CMK (cell line): Measurements from ENCODE around the gene STK11.

Experiments used
- DNase-seq: peaks from one replicate; pipeline ENCODE4 v3.0.0-alpha.2; 2010; ENCODE audit warnings: low read depth

Gene STK11, protein sequence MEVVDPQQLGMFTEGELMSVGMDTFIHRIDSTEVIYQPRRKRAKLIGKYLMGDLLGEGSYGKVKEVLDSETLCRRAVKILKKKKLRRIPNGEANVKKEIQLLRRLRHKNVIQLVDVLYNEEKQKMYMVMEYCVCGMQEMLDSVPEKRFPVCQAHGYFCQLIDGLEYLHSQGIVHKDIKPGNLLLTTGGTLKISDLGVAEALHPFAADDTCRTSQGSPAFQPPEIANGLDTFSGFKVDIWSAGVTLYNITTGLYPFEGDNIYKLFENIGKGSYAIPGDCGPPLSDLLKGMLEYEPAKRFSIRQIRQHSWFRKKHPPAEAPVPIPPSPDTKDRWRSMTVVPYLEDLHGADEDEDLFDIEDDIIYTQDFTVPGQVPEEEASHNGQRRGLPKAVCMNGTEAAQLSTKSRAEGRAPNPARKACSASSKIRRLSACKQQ

GRCh38 chr19:1205114-1206099, at the start of gene STK11:
STK11 (plus strand) TSS chr19:1205778; CDS start chr19:1206914, 1,136 bp downstream.
- DNase-seq: peak; percentile 96

DNA sequence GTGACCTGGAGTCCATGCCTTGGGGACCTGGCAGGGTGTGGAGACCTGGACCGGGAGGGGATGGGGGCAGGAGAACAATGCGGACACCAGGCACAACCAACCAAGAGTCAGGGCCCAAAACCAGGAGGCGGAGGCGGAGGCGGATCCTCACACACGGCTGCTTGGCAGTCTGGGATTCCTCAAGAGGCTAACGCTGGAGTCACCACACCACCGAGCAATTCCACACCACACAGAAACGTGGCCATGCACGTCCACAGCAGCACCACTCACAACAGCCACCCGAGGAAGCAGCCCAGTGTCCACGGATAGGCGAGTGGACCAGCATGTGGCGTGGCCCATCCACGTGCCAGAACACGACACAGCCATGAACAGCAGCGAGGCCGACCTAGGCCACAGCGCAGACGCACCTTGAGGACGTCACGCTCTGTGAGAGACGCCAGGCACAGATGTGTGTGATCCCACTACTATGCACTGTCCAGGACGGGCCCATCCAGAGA, 49.2 kb upstream of the STK11 start:
- DNase-seq: no peak

GRCh38 chr19:1156830-1157615, 48.6 kb upstream of the STK11 start:
- DNase-seq: no peak

- DNase-seq: no peak
Measured at GRCh38 chr19:1157931-1158884, 47.4 kb upstream of the STK11 start.

GRCh38 chr19:1158885-1159448, 46.6 kb upstream of the STK11 start:
- DNase-seq: no peak

GRCh38 chr19:1159864-1160595, 45.5 kb upstream of the STK11 start:
- DNase-seq: no peak

- no peak for DNase-seq
Measured at GRCh38 chr19:1161716-1162115, 43.9 kb upstream of the STK11 start.

GRCh38 chr19:1162404-1163282, 42.9 kb upstream of the STK11 start:
- no peak for DNase-seq

- no peak for DNase-seq
Measured at GRCh38 chr19:1163283-1163933, 42.2 kb upstream of the STK11 start.

DNA sequence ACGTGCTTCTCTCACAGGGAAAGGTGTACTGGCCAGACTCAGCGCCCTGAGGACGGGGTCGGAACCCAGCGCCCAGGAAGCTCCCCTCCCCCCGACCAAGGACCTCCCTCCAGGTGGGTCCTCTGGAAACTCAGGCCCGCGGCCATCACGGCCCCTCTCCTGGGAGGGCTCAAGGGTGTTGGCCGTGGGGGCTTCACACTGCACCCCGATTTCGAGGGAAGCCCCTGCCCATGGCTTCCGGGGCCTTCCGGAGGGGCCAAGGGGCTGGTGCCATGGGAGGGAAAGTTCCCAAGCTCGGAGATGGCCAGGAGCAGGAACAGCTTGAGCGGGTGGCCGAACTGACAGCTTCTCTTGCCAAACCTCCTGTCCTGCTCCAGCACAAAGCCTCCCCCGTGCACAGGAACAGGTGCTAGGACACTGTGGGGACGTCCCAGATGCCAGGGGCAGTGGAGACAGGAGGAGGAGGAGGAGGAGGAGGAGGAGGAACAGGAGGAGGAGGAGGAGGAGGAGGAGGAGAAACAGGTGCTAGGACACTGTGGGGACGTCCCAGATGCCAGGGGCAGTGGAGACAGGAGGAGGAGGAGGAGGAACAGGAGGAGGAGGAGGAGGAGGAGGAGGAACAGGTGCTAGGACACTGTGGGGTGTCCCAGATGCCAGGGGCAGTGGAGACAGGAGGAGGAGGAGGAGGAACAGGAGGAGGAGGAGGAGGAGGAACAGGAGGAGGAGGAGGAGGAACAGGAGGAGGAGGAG, 41.5 kb upstream of the STK11 start:
- DNase-seq: no peak

- DNase-seq: no peak
Measured at GRCh38 chr19:1164684-1165531, 40.7 kb upstream of the STK11 start.

DNA sequence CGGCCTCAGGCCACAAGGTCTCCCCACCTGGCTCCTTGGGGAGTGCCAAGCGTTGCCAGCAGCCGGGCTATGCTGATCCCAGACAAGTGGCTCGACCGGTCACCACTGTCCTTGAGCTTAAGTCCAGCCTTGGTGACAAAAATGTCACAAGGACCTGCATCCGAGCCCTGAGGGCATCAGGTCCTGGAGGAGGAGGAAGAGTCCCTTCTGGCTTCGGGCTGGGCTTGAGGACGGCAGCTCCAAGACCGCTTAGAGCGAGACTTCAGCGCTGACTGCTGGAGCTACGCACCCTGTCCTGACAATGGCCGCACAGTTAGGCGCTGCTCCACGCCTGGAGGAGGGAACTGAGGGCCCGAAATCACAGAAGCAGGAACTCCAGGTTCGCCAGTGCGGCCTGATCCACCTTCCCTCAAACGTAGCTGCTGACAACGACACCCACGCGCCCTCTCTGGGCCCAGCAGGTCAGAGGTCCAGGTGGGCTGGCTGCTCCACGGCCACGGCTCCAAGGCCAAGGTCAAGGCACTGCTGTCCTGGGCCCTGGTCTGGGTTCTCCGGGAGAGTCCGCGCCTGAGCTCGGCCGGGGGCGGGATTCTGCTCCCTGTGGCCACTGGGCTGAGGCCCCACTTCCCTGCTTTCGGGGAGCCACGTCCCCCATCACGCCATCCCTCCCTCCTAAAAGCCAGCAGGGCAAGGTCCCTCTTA, 38.6 kb upstream of the STK11 start:
- no peak for DNase-seq

- no peak for DNase-seq
Measured at GRCh38 chr19:1167687-1168571, 37.6 kb upstream of the STK11 start.

DNA sequence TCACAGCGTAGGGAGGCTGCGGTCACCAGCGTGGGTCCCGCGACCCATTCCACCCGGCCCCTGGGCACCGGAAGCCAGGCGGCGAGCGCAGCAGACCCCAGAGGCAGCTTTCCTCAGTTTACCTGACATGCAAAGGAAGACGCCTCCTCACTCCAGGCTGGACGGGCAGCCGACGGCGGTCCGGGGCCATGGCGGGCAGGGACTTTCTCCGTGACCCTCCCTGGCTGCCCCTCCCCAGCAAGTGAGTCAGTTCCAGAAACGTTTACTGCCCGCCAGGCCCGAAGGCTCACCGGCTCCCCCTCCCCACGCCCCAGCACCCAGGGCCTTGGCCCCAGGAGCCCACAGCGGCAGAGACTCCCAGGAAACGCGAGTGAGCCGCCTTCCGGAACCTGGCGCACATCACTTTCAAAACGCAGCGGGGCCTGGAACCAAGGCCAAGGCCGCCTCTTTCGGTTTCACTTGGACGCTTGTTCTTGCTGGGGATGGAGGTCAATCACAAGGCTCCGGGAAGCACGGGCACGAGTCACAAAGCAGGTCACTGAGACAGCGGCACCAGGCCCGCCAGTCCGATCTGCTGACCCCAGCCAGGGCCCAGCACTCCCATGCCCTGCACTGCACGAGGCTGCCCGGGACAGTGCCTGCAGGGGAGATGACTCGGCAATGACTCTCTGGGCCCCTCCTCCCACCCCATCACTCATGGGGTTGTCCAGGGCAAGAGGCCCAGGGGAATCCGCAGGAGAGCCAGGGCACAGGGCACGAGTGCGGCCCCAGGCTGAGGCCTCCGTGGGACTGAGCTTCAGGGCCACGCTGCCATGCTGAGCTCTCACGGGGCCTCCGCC, 36.8 kb upstream of the STK11 start:
- no peak for DNase-seq
